ENCODE data around the gene FOXO3.

DNA sequence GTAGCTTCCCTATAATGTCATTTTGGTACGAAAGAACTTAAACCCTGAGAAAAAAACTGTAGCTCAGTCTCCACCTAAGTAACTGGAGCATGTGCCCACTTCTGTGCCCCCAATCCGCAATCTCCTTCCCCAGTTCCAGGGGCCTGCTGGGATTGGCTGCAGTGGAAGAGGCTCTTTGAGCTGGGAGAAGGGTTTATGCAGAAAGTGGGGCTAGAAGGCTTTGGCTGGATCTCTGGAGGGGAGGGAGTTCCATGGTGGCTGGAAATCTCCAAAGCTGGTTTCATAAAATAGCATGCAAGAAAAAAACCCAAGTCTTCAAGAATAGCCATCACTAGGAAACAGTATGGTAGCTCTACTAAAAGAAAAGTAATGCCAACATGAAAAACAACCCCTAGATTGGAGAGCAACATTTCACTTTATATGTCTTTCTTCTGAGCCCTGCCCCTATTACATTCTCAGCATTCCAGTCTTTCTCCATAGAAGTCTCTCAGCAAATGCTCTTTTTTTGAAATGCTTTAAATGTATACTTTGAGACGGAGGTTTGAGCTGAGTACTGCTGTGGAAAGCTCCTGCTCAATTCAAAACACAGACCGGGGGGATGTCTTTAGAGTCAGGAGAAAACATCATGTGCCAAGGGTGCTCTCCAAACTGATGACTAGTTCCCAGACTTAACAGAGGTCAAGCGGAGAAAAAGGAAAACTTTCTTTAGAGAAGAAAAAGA is 36.0 kb upstream of the FOXO3 start:
- TF ChIP-seq, protein P1, sequence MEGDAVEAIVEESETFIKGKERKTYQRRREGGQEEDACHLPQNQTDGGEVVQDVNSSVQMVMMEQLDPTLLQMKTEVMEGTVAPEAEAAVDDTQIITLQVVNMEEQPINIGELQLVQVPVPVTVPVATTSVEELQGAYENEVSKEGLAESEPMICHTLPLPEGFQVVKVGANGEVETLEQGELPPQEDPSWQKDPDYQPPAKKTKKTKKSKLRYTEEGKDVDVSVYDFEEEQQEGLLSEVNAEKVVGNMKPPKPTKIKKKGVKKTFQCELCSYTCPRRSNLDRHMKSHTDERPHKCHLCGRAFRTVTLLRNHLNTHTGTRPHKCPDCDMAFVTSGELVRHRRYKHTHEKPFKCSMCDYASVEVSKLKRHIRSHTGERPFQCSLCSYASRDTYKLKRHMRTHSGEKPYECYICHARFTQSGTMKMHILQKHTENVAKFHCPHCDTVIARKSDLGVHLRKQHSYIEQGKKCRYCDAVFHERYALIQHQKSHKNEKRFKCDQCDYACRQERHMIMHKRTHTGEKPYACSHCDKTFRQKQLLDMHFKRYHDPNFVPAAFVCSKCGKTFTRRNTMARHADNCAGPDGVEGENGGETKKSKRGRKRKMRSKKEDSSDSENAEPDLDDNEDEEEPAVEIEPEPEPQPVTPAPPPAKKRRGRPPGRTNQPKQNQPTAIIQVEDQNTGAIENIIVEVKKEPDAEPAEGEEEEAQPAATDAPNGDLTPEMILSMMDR (IDR thresholded peaks at IDR 0.05), result no peak
- no peak for TF ChIP-seq POLR2A (IDR thresholded peaks at IDR 0.05)
